NCI-H128 (cell line): ENCODE data around the gene ADAM23.
"Not testable (repeated sequence)": the region's sequence is repeated elsewhere in the genome, so short reads cannot be mapped to it uniquely, and the experiment has no call there.

Experiments
- DNase-seq: peaks from one replicate; lab custom pipeline; 2025; ENCODE audit not compliant: unreplicated experiment; lab: John Stamatoyannopoulos, UW

The ADAM23 gene, protein sequence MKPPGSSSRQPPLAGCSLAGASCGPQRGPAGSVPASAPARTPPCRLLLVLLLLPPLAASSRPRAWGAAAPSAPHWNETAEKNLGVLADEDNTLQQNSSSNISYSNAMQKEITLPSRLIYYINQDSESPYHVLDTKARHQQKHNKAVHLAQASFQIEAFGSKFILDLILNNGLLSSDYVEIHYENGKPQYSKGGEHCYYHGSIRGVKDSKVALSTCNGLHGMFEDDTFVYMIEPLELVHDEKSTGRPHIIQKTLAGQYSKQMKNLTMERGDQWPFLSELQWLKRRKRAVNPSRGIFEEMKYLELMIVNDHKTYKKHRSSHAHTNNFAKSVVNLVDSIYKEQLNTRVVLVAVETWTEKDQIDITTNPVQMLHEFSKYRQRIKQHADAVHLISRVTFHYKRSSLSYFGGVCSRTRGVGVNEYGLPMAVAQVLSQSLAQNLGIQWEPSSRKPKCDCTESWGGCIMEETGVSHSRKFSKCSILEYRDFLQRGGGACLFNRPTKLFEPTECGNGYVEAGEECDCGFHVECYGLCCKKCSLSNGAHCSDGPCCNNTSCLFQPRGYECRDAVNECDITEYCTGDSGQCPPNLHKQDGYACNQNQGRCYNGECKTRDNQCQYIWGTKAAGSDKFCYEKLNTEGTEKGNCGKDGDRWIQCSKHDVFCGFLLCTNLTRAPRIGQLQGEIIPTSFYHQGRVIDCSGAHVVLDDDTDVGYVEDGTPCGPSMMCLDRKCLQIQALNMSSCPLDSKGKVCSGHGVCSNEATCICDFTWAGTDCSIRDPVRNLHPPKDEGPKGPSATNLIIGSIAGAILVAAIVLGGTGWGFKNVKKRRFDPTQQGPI

DNA sequence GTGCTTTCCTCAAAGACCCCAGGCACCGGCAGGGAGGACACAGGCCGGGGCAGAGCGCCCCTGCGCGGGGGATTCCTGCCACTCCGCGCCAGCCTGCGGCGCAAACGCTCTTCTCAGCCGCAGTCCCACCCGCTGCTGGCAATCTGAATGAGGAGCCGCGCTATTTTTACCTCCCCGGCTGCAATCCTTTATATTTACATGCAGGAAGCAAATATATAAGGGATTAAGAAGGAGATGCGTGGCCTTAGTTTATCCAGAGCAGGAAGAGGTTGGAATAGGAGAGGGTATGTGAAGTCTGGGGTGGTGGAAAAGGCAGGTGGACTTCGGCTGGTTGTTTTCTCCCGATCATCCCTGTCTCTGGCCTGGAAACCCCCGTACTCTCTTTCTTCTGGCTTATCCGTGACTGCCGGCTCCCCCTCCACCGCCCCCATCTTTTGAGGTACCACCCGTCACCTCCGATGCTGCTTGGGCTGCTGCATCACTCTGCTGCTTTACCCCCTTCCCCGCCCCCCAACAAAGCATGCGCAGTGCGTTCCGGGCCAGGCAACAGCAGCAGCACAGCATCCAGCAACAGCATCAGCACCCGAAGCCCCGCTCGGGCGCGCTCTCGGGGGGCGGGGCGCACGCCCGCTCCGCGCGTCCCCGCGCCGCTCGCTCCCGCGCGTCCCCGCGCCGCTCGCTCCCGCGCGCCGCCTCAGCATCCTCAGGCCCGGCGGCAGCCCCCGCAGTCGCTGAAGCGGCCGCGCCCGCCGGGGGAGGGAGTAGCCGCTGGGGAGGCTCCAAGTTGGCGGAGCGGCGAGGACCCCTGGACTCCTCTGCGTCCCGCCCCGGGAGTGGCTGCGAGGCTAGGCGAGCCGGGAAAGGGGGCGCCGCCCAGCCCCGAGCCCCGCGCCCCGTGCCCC is at the start of gene ADAM23:
Gene ADAM23, plus strand, starts transcription at position 700 of the 902 bp plus-strand sequence. CDS start 335 bp downstream, outside the sequence.
- peak; percentile 39 for DNase-seq

DNA sequence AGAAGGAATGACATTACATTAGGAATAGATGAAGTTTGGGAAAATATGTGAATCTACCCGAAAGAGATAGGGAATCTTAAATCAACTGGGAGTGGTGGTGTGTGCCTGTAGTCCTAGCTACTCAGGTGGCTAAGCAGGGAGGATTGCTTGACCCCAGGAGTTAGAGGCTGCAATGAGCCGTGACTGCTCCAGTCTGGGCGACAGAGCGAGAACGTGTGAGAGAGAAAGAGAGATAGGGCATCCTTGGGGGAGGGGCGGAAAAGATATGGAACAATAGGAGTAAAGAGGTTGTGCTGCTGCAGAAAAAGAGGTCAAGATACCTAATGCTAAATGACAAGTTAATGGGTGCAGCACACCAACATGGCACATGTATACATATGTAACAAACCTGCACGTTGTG is 47.1 kb upstream of the ADAM23 start:
- DNase-seq = no peak

DNA sequence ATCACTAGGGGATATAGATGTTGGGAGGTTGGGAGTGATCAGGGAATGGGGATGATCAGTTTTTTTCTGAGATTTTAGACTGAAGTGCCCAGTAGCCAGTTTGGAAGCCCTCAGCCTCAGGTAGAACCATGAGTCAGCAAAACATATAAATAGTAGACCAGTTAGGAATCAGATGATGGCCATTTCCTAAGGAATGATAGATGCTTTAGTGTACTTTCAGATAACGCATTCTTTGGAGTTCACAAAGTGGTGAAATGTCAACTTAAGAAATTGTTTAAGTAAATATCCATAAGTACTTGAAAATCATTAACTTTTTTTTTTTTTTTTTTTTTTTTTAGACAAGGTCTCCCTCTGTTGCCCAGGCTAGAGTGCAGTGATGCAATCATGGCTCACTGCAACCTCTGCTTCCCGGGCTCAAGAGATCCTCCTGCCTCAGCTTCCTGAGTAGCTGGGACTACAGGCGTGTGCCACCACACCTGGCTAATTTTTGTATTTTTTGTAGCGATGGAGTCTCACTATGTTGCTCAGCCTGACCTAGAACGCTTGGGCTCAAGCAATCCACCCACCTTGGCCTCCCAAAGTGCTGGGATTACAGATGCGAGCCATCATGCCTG is 40.3 kb upstream of the ADAM23 start:
- not testable (repeated sequence) for DNase-seq

DNA sequence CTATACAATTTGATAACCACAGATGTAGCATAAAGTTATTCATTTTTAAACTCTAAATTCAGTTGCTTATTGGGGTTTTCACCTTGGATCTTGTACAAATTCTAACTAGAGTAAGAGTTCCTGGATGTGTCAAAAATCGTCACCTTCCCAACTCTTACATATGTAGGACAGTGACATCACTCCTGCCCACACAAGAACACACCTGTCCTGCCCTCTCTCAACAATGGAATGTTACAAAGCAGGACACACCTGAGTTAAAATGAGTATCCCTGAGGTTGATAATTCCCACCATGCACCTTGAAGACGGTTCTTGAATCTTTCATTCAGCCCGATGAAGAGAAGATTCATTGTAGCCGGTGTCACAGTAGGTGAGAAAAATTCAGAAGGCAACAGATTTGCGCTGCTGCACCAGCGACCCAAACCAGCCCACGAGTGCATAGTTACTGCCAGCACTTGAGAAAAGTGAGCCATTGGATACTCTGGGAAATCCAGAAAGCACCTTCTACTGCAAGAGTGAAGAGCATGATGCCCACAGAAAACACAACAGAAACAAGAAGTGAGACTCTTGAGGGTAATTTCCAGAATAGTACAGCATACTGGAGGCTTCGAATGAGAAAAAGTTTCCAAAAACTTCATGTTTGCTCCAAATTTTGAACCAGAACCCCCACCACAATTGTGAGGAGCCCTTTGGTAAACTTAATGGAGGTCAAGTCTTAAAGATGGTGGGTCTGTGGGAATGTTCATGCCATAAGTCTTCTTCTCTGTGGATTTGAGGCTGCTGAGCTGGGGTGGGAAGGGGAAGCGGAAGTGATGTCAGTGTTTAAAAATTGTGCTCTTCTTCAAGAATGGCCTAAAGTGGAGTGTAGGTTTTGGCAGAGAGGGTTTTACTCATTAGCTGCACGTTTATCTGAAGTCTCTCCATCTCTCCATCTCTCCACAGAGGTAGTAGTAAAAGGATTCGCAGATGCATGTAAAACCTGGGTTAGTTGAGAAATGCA is 34.7 kb upstream of the ADAM23 start:
- DNase-seq = no peak

DNA sequence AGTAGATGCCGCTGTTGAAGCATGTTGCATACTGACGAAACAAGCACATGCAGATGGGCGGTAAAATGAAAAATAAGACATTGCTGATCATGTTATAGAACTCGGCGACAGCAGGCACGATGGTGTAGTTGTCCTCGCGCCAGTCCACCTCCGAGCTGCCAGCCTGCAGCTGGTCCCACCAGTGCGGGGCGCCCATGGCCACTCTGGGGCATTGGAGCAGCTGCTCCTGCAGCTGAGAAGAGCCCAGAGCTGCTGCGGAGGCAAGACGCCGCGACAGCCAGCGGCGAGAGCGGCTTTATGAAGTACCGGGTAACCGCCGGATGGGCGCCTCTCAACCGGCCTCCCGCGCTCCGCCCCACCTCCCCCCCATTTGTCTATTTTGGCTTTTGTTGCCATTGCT is 32.6 kb upstream of the ADAM23 start:
- no peak for DNase-seq

DNA sequence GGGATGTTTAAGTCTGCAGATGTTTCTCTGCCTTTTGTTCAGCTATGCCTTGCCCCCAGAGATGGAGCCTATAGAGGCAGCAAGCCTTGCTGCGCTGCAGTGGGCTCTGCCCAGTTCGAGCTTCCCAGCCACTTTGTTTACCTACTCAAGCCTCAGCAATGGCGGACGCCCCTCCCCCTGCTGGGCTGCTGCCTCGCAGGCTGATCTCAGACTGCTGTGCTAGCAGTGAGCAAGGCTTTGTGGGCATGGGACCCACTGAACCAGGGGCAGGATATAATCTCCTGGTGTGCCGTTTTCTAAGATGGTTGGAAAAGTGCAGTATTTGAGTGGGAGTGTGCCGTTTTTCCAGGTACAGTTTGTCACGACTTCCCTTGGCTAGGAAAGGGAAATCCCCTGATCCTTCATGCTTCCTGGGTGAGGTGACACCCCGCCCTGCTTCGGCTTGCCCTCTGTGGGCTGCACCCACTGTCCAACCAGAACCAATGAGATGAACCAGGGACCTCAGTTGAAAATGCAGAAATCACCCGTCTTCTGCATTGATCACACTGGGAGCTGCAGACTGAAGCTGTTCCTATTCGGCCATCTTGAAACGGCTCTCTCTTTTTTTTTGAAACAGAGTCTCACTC is 27.6 kb upstream of the ADAM23 start:
- DNase-seq = no peak

DNA sequence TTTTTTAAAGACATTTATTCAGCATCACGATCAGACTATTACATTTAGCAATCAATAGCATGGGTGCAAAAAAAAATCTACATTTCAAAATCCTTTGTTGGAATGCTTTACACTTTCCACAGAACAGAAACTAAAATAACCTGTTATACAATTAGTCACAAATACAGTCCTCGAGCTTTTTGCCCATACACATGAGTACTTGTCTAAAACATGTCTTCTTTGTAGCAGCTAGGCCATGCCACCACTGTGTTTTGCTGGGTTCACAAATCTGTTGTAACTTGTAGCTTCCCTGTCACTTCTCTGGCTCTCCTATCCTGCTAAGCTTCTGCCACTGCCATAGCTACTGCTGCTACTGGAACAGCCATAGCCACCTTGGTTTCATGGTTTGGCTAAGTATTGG is 24.4 kb upstream of the ADAM23 start:
- no peak for DNase-seq

DNA sequence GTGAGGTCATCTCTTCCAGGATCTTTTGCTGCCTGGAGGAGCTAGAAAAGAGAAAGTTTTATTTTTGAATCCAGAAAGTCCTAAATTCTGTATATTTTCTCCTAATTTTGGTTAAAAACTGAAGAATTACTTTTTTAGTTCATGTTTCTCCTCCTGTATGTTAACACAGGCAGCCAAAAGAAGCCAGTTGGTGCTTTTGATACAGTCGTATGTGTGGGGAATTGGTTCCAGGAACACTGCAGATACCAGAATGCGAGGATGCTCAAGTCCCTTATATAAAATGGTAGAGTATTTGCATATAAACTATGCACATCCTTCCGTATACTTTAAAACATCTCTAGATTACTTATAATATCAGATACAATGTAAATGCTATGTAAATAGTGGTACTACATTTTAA is 22.6 kb upstream of the ADAM23 start:
- no peak for DNase-seq

DNA sequence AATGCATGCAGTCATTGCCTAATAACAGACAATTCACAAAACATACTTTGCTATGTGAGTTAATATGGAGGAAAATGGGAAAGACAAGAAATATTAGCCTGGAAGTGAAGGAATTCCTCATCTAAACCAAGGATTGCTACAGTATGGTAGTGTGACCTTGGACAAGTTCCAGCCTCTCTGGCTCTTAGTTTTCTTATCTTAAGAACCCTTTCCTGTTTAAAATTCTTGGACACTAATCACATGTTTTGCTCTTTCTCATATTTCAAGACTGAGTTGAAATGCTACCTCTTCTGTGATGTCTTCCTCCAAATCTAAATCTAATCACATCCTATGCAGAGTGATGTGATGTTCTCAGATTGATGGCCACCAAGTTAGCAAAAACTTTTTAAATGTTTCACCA is 20.8 kb upstream of the ADAM23 start:
- no peak for DNase-seq

DNA sequence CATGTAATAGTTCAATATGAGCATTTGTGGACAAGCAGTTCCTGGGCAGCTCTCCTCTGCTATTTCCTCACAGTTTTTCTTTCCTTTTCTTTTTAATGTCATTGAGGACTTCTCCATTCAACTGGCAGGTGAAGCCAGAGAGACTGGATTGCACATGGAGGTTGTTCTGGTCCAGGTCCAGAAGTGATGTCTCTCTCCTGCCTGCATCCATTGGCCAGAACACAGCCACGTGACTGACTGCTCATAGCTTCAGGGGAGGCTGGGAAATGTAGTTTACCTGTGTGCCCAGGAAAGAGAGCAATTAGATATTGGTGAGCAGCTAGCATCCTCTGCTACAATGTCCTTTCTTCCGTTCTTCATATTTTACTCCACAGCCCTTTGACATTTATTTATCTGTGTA is 20.2 kb upstream of the ADAM23 start:
- DNase-seq = no peak

DNA sequence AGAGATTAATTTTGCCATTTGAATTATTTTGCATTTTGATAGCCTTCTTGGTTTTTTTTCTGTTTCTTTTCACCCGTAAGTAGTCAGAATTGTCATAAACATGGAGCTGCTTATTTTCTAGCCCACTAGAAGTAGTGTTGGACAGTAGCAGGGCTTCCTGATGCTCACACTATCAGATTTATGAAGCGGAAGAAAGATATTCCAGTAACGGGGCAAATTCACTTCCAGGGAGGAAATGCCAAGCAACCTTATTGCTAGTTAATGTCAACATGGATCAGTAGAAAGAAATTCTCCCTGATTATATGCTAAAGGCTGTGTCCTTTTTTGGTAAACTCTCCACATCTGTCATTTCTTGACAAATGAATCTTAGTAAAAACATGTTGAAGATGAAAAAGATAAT is 19.2 kb upstream of the ADAM23 start:
- DNase-seq = no peak

DNA sequence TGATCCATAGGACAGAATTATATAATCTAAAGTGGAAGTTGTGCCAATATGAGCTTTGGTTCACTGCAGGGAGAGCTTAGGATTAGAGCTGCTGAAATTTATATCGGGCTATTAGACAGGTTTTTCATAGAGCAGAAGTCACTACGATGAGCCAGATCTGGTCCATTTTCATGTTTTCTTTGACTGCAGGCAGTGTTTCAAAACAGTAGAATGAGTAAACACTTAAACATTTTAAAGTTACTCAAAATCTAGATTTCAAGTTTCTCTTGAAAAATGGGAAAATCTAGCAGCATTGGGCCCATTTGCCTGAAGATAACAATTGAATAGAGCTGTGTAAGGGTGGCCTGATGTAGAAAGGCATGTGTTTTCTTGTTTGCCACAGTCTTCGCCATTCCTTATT is 14.5 kb upstream of the ADAM23 start:
- DNase-seq = no peak

DNA sequence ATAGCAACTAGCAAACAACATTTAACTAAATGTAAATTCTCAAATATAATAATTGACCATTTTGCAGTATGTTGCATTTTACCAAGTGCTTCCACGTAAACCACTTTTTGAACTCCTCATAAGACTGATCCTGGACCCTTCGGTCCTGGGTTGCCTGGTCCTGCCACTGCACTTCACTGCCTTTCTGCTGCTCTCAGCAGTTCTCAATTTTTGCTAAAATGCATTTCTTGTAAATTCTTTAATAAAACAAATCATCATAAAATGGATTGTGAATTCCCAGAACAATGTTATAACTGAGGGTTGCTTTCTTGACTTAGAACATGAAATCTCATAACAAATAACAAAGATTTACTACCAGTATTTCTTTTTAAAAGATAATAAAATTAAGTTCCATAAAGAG is 12.9 kb upstream of the ADAM23 start:
- no peak for DNase-seq

DNA sequence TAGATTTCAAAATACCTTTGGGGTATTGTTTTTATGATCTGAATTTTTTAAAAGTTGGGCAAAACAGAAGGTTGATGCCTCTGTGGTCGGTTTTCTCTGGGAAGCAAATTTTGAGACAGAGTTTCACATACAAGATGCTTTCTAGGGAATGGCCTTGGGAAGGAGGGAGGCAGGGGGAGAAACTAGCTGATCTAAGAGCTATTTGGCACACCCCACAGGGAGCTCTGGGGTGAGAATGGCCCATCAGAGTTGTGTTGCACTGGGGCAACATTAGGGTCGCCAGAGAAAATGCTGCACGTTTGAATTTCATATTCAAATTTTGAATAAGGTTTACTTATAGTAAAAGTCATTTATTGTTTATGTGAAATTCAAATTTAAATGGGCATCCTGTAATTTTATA is 11.9 kb upstream of the ADAM23 start:
- no peak for DNase-seq

DNA sequence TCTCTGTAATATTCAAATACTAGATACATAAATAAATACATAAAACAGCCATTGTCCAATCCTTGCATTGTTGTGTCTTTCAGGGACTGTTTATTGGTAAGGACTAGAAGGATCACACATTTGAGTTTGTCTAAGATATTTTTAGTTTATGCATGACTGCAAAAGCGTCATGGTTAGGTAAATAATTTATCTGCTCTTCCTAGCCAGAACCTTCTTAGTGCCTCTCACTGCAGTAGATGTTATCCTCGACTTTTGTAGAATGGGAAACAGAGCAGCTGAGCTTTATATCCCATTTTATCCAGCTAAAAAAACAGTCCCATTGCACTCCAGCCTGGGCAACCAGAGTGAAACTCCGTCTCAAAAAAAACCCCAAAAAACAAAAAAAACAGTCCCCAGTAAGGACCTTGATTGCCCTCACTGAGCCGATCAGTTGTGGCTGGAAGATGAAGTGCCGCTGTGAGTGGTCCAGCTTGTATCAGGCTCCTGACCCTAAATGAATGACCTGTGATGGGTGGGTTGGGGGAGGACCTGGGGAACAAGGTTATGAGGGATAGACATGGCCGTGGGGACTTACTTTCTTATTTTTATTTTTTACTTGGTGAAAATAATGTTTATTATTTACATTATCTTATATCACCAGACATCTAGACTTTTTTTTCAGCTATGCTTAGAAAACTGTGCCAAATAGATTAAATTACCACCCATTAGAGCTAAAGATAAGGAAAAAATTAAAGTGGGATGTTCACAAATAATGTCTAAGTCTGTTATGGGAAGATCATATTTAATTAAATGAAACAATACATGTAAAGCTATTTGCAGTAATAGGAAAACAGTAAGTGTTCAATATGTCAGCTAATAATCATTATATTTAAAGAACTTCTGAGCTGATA is 10.9 kb upstream of the ADAM23 start:
- no peak for DNase-seq

DNA sequence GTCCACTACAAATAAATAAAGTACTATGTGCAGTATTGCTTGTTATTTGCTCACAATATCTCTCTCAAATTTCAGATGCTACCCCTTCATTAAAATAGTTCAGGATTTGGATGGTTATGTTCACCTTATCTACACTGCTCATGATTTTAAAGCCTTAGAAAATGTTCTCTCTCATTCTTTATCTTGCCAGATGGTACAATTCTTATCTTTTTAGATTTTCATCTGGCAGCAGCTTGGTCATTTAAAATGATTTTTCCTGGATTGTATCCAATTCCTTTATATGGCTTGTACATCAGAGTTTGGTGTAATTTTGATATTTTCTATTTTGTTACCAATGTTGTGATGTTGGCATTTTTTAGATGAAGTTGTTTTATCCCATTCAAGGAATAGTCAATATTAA is 10.1 kb upstream of the ADAM23 start:
- no peak for DNase-seq

DNA sequence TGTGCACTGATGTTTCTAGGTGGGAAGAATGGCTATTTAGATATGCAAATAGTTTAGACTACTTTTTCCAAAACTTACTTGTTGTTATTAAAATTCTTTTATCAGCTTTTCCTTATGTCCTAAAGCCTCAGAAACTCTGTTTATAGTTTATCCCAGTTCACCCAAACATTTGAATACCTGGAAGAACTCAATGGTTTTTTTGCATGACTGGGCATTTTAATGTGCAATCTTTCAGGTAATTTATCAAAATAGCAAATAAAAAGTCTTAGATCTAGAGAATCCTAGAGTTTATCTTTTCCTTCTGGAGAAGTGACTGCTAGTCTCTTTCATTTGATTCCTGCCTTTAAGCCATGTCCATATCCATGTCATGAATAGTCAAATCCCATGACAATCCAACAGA is 9.6 kb upstream of the ADAM23 start:
- DNase-seq = no peak

DNA sequence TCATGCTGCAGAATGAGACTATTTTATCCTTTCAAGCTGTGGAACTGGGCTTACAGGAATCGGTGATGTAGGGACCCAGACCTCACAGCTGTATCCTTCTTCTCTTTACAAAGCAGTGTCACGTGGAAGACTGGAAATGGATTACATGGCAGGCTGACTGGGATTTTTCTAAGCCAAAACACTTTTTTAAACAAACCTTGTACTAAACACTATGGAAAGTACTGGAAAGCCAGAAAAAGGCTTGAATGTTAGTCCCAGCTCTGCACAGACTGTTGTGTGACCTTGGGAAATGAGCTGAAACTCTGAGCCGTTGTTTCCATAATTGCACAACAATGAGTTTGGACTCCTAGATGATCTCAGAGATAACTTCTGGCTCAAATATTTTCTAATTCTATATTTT is 7.6 kb upstream of the ADAM23 start:
- DNase-seq = no peak
